RWPE1 (cell line): ENCODE measurements around the gene IZUMO4.
"Not testable (repeated sequence)": the region's sequence is repeated elsewhere in the genome, so short reads cannot be mapped to it uniquely, and the experiment has no call there.

Source experiments
- CTCF ChIA-PET: fragments of 350-600 bp; sonication (Branson Sonifier 250); formaldehyde crosslinking; extraction: SDS; loops from one replicate; lab custom pipeline; 2021; lab: Yijun Ruan, JAX
- POLR2A ChIA-PET: fragments of 400-600 bp; formaldehyde crosslinking; extraction: SDS; loops from one replicate; lab custom pipeline; 2020; ENCODE audit warnings: antibody characterized with exemption; ENCODE audit not compliant: low non-redundant PET; lab: Yijun Ruan, JAX
- DNase-seq: peaks from one replicate; pipeline ENCODE4 v3.0.0; 2012; ENCODE audit warnings: low spot score
- H3K27ac ChIP-seq: fragments of 450-650 bp; 2 replicates; pipeline ENCODE4 v1.5.1; 2017
- TF ChIP-seq, protein P1 (sequence below): fragments of 450-650 bp; conservative IDR thresholded peaks from 2 replicates; pipeline ENCODE4 v1.5.1; 2017; ENCODE audit warnings: low read depth, mild to moderate bottlenecking

Gene IZUMO4

DNA sequence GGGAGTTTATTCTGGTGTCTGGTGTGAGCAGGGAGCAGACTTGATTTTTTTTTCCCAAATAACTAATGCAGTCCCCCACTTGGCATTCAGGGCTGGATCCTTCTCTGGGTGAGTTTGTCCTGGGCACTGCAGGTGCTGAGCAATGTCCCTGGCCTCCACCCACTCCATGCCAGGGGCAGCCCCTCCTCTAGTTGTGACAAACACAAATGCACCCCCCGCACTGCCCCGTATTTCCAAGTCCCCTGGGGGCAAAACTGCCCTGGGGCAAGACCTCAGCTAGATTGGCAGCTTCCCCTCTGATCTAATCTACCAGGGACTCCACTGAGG lies 7.0 kb upstream of the IZUMO4 start:
- TF ChIP-seq, protein P1, sequence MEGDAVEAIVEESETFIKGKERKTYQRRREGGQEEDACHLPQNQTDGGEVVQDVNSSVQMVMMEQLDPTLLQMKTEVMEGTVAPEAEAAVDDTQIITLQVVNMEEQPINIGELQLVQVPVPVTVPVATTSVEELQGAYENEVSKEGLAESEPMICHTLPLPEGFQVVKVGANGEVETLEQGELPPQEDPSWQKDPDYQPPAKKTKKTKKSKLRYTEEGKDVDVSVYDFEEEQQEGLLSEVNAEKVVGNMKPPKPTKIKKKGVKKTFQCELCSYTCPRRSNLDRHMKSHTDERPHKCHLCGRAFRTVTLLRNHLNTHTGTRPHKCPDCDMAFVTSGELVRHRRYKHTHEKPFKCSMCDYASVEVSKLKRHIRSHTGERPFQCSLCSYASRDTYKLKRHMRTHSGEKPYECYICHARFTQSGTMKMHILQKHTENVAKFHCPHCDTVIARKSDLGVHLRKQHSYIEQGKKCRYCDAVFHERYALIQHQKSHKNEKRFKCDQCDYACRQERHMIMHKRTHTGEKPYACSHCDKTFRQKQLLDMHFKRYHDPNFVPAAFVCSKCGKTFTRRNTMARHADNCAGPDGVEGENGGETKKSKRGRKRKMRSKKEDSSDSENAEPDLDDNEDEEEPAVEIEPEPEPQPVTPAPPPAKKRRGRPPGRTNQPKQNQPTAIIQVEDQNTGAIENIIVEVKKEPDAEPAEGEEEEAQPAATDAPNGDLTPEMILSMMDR, result no peak
- CTCF ChIA-PET, result interaction anchor here (0.6 kb wide), 1 partner anchor 17 kb away, joined by 3 read pairs; no protein-coding TSS in a partner anchor
- H3K27ac ChIP-seq, result peak overlapping the region; percentile 98
- POLR2A ChIA-PET, result interaction anchor here (0.5 to 0.7 kb wide), 3 partner anchors 38 to 688 kb away, joined by 3 to 4 read pairs (median 3); no protein-coding TSS in a partner anchor
- DNase-seq, result no peak

DNA sequence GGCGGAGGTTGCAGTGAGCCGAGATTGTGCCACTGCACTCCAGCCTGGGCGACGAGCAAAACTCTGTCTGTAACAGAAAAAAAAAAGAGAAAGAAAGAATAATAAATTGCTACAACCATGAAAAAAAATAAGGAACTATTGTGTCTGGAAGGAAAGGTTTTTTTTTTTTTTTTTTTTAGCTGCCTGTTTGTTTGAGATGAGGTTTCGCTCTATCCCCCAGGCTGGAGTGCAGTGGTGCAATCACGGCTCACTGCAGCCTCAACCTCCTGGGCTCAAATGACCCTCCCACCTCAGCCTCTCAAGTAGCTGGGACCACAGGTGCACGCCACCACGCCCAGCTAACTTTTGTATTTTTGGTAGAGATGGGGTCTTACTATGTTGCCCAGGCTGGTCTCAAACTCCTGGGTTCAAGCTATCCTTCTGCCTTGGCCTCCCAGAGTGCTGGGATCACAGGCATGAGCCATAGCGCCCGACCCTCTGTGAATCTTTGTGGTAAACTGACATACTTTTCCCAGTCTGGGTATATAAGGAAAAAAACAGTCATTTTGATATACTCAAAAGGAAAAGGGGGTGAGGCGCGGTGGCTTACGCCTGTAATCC lies 4.7 kb upstream of the IZUMO4 start:
- POLR2A ChIA-PET, result interaction anchor here (0.7 kb wide), 1 partner anchor 1306 kb away, joined by 3 read pairs; no protein-coding TSS in a partner anchor
- H3K27ac ChIP-seq, result peak overlapping the region; percentile 98
- DNase-seq, CTCF ChIA-PET: not testable (repeated sequence)

DNA sequence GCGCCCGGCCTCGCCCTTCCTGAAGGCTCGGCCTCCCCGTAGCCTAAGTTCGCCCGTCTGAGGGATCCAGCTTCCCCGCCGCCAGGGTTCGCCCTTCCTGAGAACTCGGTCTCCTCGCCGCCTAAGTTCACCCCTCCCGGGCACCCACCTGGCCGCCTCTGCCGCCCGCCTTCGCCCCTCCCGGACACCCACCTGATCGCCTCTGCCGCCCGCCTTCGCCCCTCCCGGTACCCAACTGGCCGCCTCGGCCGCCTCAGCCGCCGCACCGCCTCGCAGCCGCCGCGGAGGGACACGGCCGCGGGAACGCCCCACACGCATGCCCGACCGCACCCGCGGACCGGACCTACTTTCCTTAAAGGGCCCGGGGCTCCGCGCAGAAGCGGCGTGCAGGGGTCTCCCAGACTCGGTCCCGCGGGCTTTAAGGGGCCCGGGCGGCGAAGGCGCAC lies 658 bp upstream of the IZUMO4 start, which contains the start of gene MOB3A:
Gene MOB3A, minus strand, starts transcription at position 293 of the 446 bp plus-strand sequence. CDS start 17,766 bp downstream, outside the sequence.
- no peak for DNase-seq
- TF ChIP-seq, protein P1, result peak; percentile 39
- ChIA-PET POLR2A (interaction anchor here (0.7 to 0.8 kb wide), 2 partner anchors 9 to 47 kb away, joined by 3 to 4 read pairs; no protein-coding TSS in a partner anchor), CTCF (no interaction called here)
- H3K27ac ChIP-seq, result peak within 1 kb of the TSS; percentile 98

DNA sequence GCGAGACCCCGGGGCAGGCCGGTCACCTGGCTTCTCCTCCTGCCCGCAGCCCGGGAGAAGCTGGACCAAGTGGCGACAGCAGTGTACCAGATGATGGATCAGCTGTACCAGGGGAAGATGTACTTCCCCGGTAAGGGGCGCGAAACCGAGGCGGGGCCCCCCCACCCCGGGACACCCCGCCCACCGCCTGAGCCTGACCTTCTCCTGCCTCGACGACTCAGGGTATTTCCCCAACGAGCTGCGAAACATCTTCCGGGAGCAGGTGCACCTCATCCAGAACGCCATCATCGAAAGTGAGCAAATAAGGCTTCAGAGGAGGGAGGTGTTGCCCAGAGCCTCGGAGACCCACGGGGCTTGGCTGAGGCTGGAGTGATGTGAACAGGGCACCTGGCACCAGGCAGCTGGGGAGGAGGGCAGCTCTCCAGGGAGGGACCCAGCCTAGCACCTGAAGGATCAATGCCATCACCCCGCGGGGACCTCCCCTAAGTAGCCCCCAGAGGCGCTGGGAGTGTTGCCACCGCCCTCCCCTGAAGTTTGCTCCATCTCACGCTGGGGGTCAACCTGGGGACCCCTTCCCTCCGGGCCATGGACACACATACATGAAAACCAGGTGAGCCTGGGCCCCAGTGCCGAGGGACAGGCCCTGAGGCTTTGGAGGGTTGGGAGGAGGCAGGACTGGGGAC lies 629 bp downstream of the IZUMO4 start:
- ChIA-PET POLR2A (no interaction called here), CTCF (interaction anchor here (0.7 kb wide), 1 partner anchor 228 kb away, joined by 5 read pairs; no protein-coding TSS in a partner anchor)
- TF ChIP-seq, protein P1, result no peak
- peak overlapping the region; percentile 98 for H3K27ac ChIP-seq
- no peak for DNase-seq

GRCh38 chr19:2097886-2098327 lies 1.2 kb downstream of the IZUMO4 start:
- no peak for DNase-seq
- POLR2A ChIA-PET, result no interaction called here
- H3K27ac ChIP-seq, result peak overlapping the region; percentile 98
- CTCF ChIA-PET, result no interaction called here
- TF ChIP-seq, protein P1, result no peak

- ChIA-PET CTCF (no interaction called here), POLR2A (no interaction called here)
- DNase-seq, result no peak
- H3K27ac ChIP-seq, result peak overlapping the region; percentile 98
- TF ChIP-seq, protein P1, result no peak
Measured at GRCh38 chr19:2099054-2099501, 2.4 kb downstream of the IZUMO4 start.
